ENCODE measurements around the gene CD59. TPM values are rescaled to one million over a fixed set of nuclear protein-coding genes. Genes with fewer than 3 reads are reported as not detected.

Gene CD59
- total and polyA plus RNA-seq, 10 donors = 21.6 to 281 (median 171) TPM

DNA sequence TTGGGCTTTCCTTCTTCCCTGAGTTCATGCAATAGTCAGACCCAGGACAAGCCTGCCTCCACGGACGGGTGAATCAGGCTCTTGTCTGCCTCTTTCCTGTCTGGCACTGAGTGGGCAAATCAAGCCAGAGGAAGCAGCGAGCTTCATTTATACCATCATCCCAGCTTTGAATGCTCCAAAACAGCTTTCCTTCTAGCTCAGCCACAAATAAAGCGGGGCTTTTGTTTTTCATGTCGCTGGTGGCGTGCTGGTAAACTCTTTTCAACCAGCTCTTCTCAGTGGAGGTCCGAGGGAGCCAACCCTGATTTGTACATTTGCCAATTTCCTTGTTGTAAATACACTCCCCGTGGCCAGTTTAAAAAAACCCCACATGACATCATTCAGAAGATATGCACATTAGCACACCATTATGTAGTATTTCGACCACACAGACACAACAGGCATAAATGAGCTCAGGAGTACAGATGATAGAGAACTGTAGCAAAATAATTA, 44.2 kb downstream of the CD59 start:
- 44 to 60% (median 52%) methylated on average over 9 of the region's 9 CpGs for WGBS, 5 donors
- intact Hi-C loops (cut with DNase I; ENCODE audit: low total_unique reads) = no loop called here

DNA sequence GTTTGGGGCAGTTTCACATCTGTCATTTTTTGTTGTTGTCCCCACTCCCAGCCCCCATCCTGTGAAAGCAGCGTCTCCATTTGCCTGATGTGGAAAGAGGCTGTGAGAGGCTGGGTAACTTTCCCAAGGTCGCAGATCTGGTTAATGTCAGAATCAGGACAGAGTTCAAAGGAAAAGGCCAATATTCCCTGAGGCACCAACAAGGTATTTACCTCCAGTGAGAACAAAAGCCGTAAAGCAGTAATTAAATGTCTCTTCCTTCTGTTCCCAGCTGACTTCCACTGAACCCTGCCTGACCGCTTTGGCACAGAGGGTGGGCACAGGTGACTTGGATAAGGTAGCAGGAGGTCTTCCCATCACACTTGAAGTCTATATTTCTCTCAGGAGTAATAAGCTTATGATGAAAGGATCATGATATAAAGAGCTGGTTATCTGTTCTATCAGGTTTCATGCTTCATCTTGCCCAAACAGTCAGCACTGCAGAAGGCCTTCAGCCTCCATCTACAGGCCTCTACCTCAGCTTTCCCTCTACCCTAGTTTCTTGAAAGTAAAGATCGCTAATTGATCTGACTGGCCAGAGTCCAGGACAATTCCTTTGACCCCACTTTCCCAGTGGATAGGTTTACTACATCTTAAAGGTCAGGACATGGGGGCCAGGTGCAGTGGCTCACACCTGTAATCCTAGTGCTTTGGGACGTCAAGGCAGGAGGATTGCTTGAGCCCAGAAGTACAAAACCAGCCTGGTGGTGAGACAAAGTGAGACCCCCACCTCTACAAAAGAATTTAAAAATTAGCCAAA, 45.0 kb downstream of the CD59 start:
- Histone ChIP-seq H3K27ac (peak overlapping the region; percentile 53 to 84 (median 73)), H3K9me3 (peaks cover 0 to 11% (median 7%) of the 10 kb centered on the region in 8 donors), H3K4me3 (no peak overlapping the region), H3K4me1 (peaks cover 0 to 36% (median 10%) of the 10 kb centered on the region in 6 donors), H3K36me3 (no peaks in the 10 kb centered on the region), H3K27me3 (replicated peaks in 1 of 7) (peaks cover 0 to 6% (median 0%) of the 10 kb centered on the region in 7 donors)
- WGBS, 5 donors = 71 to 87% (median 79%) methylated on average over 6 of the region's 6 CpGs
- no peak for TF ChIP-seq POLR2AphosphoS5 (IDR thresholded peaks at IDR 0.05)
- TF ChIP-seq POLR2A (IDR thresholded peaks at IDR 0.05) = no peak
- TF ChIP-seq, protein P1, sequence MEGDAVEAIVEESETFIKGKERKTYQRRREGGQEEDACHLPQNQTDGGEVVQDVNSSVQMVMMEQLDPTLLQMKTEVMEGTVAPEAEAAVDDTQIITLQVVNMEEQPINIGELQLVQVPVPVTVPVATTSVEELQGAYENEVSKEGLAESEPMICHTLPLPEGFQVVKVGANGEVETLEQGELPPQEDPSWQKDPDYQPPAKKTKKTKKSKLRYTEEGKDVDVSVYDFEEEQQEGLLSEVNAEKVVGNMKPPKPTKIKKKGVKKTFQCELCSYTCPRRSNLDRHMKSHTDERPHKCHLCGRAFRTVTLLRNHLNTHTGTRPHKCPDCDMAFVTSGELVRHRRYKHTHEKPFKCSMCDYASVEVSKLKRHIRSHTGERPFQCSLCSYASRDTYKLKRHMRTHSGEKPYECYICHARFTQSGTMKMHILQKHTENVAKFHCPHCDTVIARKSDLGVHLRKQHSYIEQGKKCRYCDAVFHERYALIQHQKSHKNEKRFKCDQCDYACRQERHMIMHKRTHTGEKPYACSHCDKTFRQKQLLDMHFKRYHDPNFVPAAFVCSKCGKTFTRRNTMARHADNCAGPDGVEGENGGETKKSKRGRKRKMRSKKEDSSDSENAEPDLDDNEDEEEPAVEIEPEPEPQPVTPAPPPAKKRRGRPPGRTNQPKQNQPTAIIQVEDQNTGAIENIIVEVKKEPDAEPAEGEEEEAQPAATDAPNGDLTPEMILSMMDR (IDR thresholded peaks at IDR 0.05 in 8 of 11, conservative IDR thresholded peaks at IDR 0.05 in 3 of 11) = no peak
- intact Hi-C loops (cut with DNase I; ENCODE audit: low total_unique reads) = no loop called here
- no peak for DNase-seq

More for the DNA sequence above, 44.2 kb downstream of the CD59 start:
- TF ChIP-seq POLR2A (IDR thresholded peaks at IDR 0.05) (no peak), POLR2AphosphoS5 (IDR thresholded peaks at IDR 0.05) (peak in 1 of 3 donors; percentile 39)
- no peak for DNase-seq
- H3K27ac ChIP-seq = peak overlapping the region; percentile 53 to 84 (median 73)
- no peaks in the 10 kb centered on the region for H3K36me3 ChIP-seq
- no peak overlapping the region for H3K4me3 ChIP-seq
- H3K9me3 ChIP-seq = peaks cover 0 to 9% (median 6%) of the 10 kb centered on the region in 8 donors
- no peaks in the 10 kb centered on the region for H3K27me3 ChIP-seq (replicated peaks in 1 of 7)
- H3K4me1 ChIP-seq = peaks cover 0 to 36% (median 10%) of the 10 kb centered on the region in 6 donors

DNA sequence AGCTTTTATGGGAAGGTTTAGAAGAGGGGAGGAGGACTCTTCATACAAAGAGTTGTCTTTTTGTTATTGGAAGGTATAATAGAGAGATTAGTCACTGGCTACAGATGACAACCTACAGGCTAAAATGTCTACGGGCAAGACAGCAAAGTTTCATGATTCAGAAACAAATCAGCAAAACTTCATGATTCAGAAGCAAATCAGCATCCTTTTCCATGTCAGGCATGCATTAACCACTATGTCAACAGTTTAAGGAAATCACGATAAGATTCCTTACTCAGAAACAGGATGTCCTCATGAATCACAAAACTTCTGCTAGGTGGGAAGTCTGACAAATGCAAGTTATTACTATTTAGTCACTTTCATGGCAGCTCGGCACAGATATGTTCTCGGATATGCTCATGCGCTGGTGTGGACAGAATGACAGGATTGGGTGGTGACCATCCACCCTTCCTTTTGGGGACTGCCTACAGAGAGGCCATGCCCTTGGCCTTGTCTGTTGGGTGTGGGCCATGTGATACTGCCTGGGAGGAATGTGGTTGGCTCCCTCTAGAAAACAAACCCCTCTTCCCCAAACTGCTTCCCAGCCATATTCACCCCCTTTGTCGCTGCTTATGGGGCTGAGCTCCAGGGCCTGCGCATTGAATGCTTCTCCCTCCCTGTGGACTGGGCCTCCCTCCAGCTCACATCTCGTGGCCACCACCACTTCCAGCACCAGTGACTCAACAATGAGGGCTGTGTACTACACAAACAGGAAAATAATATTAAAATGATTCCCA, 45.7 kb downstream of the CD59 start:
- Histone ChIP-seq H3K4me3 (no peak overlapping the region), H3K4me1 (peaks cover 0 to 36% (median 10%) of the 10 kb centered on the region in 6 donors), H3K36me3 (no peaks in the 10 kb centered on the region), H3K9me3 (peaks cover 0 to 11% (median 7%) of the 10 kb centered on the region in 8 donors), H3K27me3 (replicated peaks in 1 of 7) (peaks cover 0 to 7% (median 0%) of the 10 kb centered on the region in 7 donors), H3K27ac (peak overlapping the region in 7 of 8 donors; percentile 62 to 84 (median 76))
- no peak for DNase-seq
- WGBS, 5 donors = 40 to 59% (median 49%) methylated on average over 8 of the region's 8 CpGs
- TF ChIP-seq, protein P1 (IDR thresholded peaks at IDR 0.05 in 8 of 11, conservative IDR thresholded peaks at IDR 0.05 in 3 of 11) = no peak
- TF ChIP-seq POLR2A (IDR thresholded peaks at IDR 0.05) (no peak), POLR2AphosphoS5 (IDR thresholded peaks at IDR 0.05) (peak in 2 of 3 donors; percentile 49 to 65)
- intact Hi-C loops (cut with DNase I; ENCODE audit: low total_unique reads) = no loop called here

DNA sequence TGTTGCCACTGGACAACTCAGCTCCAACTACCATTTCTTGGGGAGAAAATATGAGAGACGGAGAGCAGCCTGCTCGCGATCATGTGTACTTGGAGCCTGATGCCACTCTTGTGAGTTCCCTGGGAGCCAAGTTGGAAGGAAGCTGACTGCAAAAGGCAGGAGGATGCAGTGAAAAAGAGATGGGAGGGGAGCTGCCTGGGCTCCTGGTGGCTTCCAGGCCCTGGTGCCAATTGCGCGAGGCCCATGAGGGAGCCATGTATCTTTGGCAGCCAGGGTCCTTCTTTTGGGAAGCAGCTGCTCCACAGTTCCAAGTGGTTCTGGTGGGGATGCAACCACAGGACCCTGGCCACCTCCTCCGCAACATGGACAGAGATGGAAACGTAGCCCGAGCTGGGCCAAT, 46.7 kb downstream of the CD59 start:
- 85 to 97% (median 95%) methylated on average over 8 of the region's 8 CpGs for WGBS, 5 donors
- intact Hi-C loops (cut with DNase I; ENCODE audit: low total_unique reads) = loop anchor here (5.0 kb wide), 1 partner anchor 332 kb away; no protein-coding TSS in a partner anchor
- H3K36me3 ChIP-seq = no peaks in the 10 kb centered on the region
- no peak for DNase-seq
- peak overlapping the region in 5 of 8 donors; percentile 69 to 84 (median 79) for H3K27ac ChIP-seq
- H3K27me3 ChIP-seq (replicated peaks in 1 of 7) = peaks cover 0 to 7% (median 0%) of the 10 kb centered on the region in 7 donors
- H3K4me3 ChIP-seq = no peak overlapping the region
- peaks cover 0 to 36% (median 10%) of the 10 kb centered on the region in 6 donors for H3K4me1 ChIP-seq
- H3K9me3 ChIP-seq = peaks cover 0 to 11% (median 7%) of the 10 kb centered on the region in 8 donors
- TF ChIP-seq POLR2A (IDR thresholded peaks at IDR 0.05) = no peak
- no peak for TF ChIP-seq POLR2AphosphoS5 (IDR thresholded peaks at IDR 0.05)
